HG03520 (cell line): ENCODE measurements around the gene CBL.

Source experiments
- ATAC-seq: cut with Tn5 transposase; IDR thresholded peaks from one replicate; pipeline ENCODE4 v1.9.1; 2021; ENCODE audit warnings: mild to moderate bottlenecking, moderate library complexity; ENCODE audit not compliant: unreplicated experiment

The CBL gene

DNA sequence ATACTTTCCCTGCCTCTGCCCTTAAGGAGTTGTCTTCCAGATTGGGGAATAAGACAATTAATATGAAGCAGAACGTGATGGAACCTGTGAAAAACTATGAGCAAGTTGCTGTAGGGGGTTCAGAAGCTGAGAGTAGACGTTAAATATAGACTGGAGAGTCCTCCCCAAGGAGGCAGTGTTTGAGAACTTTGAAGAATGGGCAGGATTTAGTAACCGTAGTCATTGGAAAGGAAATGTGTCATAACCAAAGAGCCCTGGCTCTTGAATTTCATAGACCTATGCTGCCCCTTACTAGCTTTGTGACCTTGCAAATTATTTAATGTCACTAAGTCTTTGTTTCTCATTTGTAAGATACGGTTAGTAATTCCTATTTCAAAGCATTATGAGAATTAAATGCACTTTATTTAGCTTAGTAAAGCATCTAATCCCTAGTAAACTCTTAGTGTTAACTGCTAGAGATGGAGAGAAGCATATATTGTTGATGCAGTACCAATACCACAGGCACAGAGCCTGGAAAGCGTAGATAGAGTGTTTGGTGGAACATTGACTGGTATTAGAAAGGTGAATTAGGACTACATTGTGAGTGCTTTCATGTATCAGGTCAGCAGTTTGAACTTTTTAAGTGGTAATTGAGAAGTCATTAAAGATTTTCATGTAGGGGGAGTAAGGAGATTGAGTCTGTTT, 56.7 kb downstream of the CBL start:
- ATAC-seq = no peak

GRCh38 chr11:119263352-119263940, 57.3 kb downstream of the CBL start:
- no peak for ATAC-seq

- ATAC-seq = no peak
Measured at GRCh38 chr11:119266063-119266462, 59.9 kb downstream of the CBL start.

- ATAC-seq = no peak
Measured at GRCh38 chr11:119266517-119267255, 60.5 kb downstream of the CBL start.

GRCh38 chr11:119267645-119268044, 61.5 kb downstream of the CBL start:
- ATAC-seq = no peak

DNA sequence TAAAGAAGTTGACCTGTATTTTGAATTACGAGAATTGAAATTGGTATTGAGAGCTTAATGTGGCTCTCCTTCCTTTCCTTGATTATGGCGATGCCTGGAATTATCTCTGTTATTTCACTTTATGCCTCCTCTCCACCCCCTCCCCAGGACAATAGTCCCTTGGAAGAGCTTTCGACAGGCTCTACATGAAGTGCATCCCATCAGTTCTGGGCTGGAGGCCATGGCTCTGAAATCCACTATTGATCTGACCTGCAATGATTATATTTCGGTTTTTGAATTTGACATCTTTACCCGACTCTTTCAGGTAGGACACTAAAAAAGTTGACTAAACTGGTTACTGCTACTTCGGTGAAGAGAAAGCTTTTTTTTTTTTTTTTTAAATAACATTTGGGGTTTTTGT, 67.6 kb downstream of the CBL start:
- no peak for ATAC-seq

GRCh38 chr11:119277660-119278059, 71.5 kb downstream of the CBL start:
- ATAC-seq = no peak

- ATAC-seq = no peak
Measured at GRCh38 chr11:119282495-119282894, 76.4 kb downstream of the CBL start.

GRCh38 chr11:119284344-119285157, 78.4 kb downstream of the CBL start:
- ATAC-seq = no peak

- ATAC-seq = no peak
Measured at GRCh38 chr11:119285431-119285830, 79.3 kb downstream of the CBL start.

DNA sequence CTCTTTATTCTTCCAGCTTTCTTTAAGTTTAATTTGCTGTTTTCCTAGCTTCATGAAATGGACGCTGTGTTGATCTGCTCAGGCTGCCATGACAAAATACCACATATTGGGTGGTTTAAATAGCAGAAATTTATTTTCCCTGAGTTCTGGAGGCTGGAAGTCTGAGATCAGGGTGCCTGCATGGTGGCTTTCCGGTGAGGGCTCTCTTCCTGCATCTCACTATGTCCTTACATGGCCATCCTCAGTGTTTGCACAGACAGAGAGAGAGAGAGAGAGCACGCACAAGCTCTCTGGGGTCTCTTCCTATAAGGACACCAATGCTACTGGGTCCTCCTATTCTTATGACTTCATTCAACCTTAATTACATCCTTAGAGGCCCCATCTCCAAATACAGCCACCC, 82.1 kb downstream of the CBL start:
- ATAC-seq = no peak

DNA sequence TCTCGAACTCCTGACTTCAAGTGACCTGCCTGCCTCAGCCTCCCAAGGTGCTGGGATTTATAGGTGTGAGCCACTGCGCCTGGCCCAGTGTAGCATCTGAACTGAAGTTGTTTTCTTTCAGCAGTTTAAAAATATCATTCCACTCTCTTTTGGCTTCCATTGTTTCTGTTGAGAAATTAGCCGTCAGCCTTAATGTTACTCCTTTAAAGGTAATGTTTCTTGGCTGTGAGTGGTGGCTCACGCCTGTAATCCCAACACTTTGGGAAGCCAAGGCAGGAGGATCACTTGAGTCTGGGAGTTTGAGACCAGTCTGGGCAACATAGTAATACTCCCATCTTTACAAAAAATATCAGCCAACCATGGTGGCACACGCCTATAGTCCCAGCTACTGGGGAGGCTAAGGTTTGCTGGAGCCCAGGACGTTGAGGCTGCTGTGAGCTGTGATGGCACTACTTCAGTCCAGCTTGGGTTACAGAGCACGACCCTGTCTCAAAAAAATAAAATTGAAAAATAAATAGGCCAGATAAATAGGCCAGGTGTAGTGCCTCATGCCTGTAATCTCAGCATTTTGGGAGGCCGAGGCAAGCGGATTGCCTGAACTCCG, 84.9 kb downstream of the CBL start:
- ATAC-seq = no peak

DNA sequence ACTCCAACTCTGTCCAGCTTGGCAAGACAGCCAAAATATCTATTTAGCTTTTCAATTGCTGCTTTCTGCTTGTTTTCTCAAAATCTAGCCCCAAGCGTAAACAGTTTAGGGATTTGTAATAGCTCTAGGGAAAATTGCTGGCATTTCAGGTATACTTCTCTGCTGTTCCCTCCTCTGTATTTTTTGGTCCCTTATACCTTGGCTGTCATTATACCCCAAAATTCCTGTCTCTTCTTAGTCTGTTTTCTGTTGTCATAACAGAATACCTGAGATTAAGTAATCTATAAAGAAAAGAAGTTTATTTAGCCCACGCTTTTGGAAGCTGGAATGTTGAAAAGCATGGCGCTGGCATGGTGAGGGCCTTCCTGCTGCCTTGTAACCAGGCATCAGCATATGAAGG, 87.3 kb downstream of the CBL start:
- no peak for ATAC-seq

GRCh38 chr11:119295178-119295577, 89.0 kb downstream of the CBL start:
- ATAC-seq = no peak

- ATAC-seq = no peak
Measured at GRCh38 chr11:119297938-119298337, 91.8 kb downstream of the CBL start.

DNA sequence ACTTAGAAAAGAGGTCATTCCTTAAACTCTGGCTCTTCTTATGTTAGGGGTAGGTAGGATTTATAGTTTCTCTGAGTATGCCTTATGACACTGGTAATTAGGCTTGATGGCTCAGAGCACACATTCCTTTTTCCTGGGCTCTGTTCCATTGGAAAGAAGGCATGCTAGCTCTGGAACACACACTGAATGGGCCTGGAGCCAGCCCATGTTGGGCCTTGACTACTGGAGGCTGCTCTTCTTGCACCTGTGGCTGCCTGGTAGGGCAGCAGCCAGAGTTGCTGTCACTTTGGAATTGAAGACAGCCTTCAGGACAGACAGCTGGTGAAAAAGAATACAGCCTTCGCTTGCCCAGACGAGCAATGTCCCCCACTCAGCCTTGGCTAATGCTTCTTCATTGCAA, 92.6 kb downstream of the CBL start:
- no peak for ATAC-seq

GRCh38 chr11:119299416-119299815, 93.3 kb downstream of the CBL start:
- ATAC-seq = no peak

DNA sequence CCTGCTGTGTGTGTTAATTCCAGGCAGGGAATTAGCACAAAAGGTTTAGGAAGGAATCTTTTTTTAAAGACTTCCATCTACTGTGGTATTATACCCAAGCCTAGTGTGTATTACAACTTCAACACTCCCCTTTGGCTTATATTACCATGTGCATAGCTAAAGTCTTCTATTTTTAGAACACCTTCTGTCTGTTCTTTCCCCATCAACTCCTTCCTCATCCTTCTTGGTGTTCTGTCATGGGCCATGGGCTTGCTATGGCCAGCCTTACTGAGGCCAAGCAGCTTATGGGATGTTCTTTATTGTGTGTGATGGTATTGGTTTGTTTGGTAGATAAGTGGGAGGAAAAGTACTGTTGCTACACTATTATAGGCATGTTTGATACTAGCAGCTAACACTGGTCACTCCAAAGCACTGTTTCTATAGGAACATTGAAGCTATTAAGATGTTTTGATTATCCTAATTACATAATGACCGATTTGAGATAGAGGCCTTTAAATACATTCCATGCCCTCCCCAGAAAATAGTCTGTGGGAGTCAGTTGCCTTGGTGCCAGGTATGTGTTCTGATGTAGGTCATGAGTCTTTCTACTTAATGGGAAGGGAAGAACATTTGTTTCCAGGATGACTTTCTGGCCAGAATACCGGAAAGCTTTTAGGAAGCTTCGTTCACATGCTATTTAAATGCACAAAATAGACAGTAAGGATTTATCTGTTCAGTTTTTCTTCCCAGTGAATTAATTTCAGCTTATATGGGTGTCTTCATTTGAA, 94.2 kb downstream of the CBL start:
- ATAC-seq = no peak

- ATAC-seq = no peak
Measured at GRCh38 chr11:119303227-119303718, 97.1 kb downstream of the CBL start.
